ENCODE measurements around the gene UPF3B.
"Not testable (repeated sequence)": the region's sequence is repeated elsewhere in the genome, so short reads cannot be mapped to it uniquely, and the experiment has no call there.

The UPF3B gene

GRCh38 chrX:119817130-119817690 is 35.6 kb downstream of the UPF3B start:
- no peak for ATAC-seq
- no peak for TF ChIP-seq ZC3H10 (CRISPR knock-in tag; IDR thresholded peaks at IDR 0.05)
- no peak for TF ChIP-seq BACH2 (CRISPR knock-in tag; IDR thresholded peaks at IDR 0.05; ENCODE audit: borderline replicate concordance)
- TF ChIP-seq SNAI2 (CRISPR knock-in tag; IDR thresholded peaks at IDR 0.05) = no peak
- no peak for TF ChIP-seq RARB (CRISPR knock-in tag; IDR thresholded peaks at IDR 0.05)
- TF ChIP-seq OSR1 (CRISPR knock-in tag; IDR thresholded peaks at IDR 0.05) = no peak
- TF ChIP-seq TOX (CRISPR knock-in tag; IDR thresholded peaks at IDR 0.05; ENCODE audit: borderline replicate concordance) = no peak
- TF ChIP-seq ZNF8 (CRISPR knock-in tag; IDR thresholded peaks at IDR 0.05) = no peak
- no peak for TF ChIP-seq TSHZ2 (CRISPR knock-in tag; IDR thresholded peaks at IDR 0.05)
- no peak for TF ChIP-seq ESRRG (CRISPR knock-in tag; IDR thresholded peaks at IDR 0.05)
- TF ChIP-seq TCF4 (CRISPR knock-in tag; IDR thresholded peaks at IDR 0.05; ENCODE audit: borderline replicate concordance) = no peak
- no peak for TF ChIP-seq ZFP3 (CRISPR knock-in tag; IDR thresholded peaks at IDR 0.05)
- TF ChIP-seq GLIS3 (CRISPR knock-in tag; IDR thresholded peaks at IDR 0.05) = no peak

- TF ChIP-seq ZFP30 (CRISPR knock-in tag; IDR thresholded peaks at IDR 0.05) (no peak), POU6F1 (CRISPR knock-in tag; IDR thresholded peaks at IDR 0.05; ENCODE audit: borderline replicate concordance, low read depth) (no peak), RARB (CRISPR knock-in tag; IDR thresholded peaks at IDR 0.05) (no peak), ZFP3 (CRISPR knock-in tag; IDR thresholded peaks at IDR 0.05) (no peak), CSRNP3 (CRISPR knock-in tag; IDR thresholded peaks at IDR 0.05) (no peak), ARNTL (CRISPR knock-in tag; IDR thresholded peaks at IDR 0.05; ENCODE audit: borderline replicate concordance, low read depth) (no peak), ISL1 (CRISPR knock-in tag; IDR thresholded peaks at IDR 0.05) (no peak), BACH2 (CRISPR knock-in tag; IDR thresholded peaks at IDR 0.05; ENCODE audit: borderline replicate concordance) (no peak), ZNF565 (CRISPR knock-in tag; conservative IDR thresholded peaks at IDR 0.05; ENCODE audit: low read depth) (no peak)
- ATAC-seq = no peak
These were observed 36.5 kb downstream of the UPF3B start for GRCh38 chrX:119816300-119816699.

DNA sequence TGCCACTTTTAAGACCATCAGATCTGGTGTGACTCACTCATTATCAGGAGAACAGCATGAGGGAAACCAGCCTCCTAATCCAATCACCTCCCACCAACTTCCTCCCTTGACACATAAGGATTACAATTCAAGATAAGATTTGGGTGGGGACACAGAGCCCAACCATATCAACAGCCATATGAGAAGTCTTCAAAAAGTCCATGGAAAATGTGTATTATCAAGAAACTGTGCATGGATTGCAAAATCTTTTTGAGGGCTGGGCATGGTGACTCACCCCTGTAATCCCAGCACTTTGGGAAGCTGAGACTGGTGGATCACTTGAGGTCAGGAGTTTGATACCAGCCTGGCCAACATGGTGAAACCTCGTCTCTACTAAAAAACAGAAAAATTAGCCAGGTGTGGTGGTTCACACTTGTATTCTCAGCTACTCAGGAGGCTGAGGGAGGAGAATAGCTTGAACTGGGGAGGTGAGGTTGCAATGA is 43.5 kb downstream of the UPF3B start:
- TF ChIP-seq GLIS3 (CRISPR knock-in tag; IDR thresholded peaks at IDR 0.05) = no peak
- TF ChIP-seq SNAI2 (CRISPR knock-in tag; IDR thresholded peaks at IDR 0.05) = no peak
- TF ChIP-seq TSHZ2 (CRISPR knock-in tag; IDR thresholded peaks at IDR 0.05) = no peak
- TF ChIP-seq ESRRG (CRISPR knock-in tag; IDR thresholded peaks at IDR 0.05) = no peak
- TF ChIP-seq TCF4 (CRISPR knock-in tag; IDR thresholded peaks at IDR 0.05; ENCODE audit: borderline replicate concordance) = no peak
- no peak for TF ChIP-seq ZC3H10 (CRISPR knock-in tag; IDR thresholded peaks at IDR 0.05)
- TF ChIP-seq TOX (CRISPR knock-in tag; IDR thresholded peaks at IDR 0.05; ENCODE audit: borderline replicate concordance) = no peak
- ATAC-seq = no peak

GRCh38 chrX:119808461-119808860 is 44.3 kb downstream of the UPF3B start:
- not testable (repeated sequence) for ATAC-seq
